ENCODE results near the gene FFAR1.

The FFAR1 gene

DNA sequence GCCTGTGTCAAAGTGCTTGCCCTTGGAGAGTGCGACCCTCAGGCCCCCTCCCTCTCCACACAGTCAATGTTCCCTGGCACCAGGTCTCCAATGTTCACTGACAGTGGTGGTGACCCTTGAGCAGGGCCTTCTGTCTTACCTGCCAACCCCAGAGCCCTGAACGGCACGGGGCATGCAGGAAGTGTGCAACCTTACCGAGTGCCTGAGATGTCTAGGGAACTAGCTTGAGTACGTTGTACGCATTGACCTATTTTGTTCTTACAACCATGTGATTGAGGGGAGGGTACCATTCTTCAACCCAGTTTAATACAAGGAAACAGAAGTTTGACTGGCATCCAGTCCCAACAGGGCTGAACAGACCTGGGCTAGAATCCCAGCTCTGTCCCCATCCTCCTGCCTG is 42.5 kb upstream of the FFAR1 start:
- TF ChIP-seq, protein P1, sequence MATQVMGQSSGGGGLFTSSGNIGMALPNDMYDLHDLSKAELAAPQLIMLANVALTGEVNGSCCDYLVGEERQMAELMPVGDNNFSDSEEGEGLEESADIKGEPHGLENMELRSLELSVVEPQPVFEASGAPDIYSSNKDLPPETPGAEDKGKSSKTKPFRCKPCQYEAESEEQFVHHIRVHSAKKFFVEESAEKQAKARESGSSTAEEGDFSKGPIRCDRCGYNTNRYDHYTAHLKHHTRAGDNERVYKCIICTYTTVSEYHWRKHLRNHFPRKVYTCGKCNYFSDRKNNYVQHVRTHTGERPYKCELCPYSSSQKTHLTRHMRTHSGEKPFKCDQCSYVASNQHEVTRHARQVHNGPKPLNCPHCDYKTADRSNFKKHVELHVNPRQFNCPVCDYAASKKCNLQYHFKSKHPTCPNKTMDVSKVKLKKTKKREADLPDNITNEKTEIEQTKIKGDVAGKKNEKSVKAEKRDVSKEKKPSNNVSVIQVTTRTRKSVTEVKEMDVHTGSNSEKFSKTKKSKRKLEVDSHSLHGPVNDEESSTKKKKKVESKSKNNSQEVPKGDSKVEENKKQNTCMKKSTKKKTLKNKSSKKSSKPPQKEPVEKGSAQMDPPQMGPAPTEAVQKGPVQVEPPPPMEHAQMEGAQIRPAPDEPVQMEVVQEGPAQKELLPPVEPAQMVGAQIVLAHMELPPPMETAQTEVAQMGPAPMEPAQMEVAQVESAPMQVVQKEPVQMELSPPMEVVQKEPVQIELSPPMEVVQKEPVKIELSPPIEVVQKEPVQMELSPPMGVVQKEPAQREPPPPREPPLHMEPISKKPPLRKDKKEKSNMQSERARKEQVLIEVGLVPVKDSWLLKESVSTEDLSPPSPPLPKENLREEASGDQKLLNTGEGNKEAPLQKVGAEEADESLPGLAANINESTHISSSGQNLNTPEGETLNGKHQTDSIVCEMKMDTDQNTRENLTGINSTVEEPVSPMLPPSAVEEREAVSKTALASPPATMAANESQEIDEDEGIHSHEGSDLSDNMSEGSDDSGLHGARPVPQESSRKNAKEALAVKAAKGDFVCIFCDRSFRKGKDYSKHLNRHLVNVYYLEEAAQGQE (IDR thresholded peaks at IDR 0.05; ENCODE audit: insufficient read depth in 1 of 2, low read depth in 2 of 2, low read length in 2 of 2) = no peak

DNA sequence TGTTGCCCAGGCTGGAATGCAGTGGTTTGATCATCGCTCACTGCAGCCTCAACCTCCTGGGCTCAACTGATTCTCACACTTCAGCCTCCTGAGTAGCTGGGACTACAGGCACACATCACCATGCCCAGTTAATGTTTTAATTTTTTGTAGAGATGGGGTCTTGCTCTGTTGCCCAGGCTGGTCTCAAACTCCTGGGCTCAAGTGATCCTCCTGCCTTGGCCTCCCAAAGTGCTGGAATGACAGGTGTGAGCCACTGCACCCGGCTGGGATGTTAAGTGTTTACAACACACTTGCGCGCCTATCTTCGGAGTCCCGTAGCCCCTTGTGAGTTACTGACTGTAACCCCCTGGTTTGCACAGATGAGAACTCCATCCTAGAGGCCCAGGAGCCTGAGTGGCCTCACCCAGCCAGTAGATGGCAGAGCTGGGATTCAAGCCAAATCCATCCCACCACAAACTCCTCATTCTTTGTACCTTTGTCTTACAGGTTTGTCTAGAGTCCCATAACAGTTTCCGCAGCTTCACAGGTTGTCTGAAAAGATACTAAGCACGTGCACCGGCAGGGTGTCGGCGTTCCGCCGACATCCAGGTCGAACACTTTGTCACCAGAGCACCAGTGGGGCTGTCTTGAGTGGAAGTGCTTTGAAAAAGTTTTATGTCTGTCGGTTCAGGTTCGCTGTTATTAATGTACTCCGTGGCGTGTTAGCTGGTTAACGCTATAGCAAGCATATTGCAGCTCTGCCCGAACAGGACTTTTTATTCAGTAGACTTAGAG is 41.0 kb upstream of the FFAR1 start:
- TF ChIP-seq FOXP2 (optimal IDR thresholded peaks at IDR 0.05; ENCODE audit: borderline replicate concordance, extremely low read depth, extremely low read length, insufficient read depth) (no peak), SIN3A (IDR thresholded peaks at IDR 0.05; ENCODE audit: borderline replicate concordance, insufficient read depth, low read length) (no peak), TAF1 (IDR thresholded peaks at IDR 0.05; ENCODE audit: borderline replicate concordance, insufficient read depth, low read length) (no peak), POLR2AphosphoS5 (IDR thresholded peaks at IDR 0.05; ENCODE audit: low read depth, low read length) (no peak)
- TF ChIP-seq, protein P1 (IDR thresholded peaks at IDR 0.05; ENCODE audit: insufficient read depth in 1 of 2, low read depth in 2 of 2, low read length in 2 of 2) = no peak

DNA sequence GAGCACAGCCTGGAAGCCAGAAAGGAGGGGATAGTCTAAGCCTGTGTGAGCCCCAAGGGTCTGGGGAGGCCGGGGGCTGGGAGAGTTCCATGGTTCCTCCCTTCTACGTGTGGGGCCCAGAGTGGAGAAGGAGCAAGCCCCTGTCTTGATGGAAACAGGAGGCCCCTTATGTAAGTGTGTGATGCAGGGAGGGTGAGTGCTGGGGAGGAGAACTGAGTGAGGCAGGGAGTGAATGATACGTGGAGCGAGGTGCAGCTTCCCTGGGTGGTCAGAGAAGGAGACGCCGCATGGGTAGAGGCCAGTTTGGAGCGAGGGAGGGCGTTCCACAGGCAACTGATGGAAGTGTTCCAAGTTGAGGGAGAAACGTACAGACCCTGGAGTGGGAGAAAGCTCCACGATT is 39.8 kb upstream of the FFAR1 start:
- no peak for TF ChIP-seq SIN3A (IDR thresholded peaks at IDR 0.05; ENCODE audit: borderline replicate concordance, insufficient read depth, low read length)
- TF ChIP-seq TAF1 (IDR thresholded peaks at IDR 0.05; ENCODE audit: borderline replicate concordance, insufficient read depth, low read length) = no peak
- TF ChIP-seq FOXP2 (optimal IDR thresholded peaks at IDR 0.05; ENCODE audit: borderline replicate concordance, extremely low read depth, extremely low read length, insufficient read depth) = no peak
- TF ChIP-seq, protein P1 (IDR thresholded peaks at IDR 0.05; ENCODE audit: insufficient read depth in 1 of 2, low read depth in 2 of 2, low read length in 2 of 2) = no peak
- no peak for TF ChIP-seq POLR2AphosphoS5 (IDR thresholded peaks at IDR 0.05; ENCODE audit: low read depth, low read length)

DNA sequence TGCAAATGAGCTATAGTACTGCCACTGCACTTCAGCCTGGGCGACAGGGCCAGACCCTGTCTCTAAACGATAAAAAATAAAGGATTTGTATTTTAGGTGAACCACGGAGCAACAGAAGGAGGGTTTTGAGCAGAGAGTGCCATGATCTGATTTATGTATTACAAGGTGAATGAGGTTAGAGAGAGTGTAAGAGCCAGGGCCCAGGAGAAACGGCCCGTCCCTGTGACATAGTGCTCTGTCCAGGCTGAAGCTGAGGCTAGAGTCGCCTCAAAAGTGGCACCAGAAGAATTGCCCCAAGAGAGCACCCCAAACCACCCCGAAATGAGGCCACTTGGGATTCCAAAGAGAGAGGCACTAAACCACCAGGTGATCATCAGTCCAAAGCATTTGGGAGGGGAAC is 38.8 kb upstream of the FFAR1 start:
- TF ChIP-seq POLR2AphosphoS5 (IDR thresholded peaks at IDR 0.05; ENCODE audit: low read depth, low read length) (no peak), FOXP2 (optimal IDR thresholded peaks at IDR 0.05; ENCODE audit: borderline replicate concordance, extremely low read depth, extremely low read length, insufficient read depth) (no peak), SIN3A (IDR thresholded peaks at IDR 0.05; ENCODE audit: borderline replicate concordance, insufficient read depth, low read length) (no peak), TAF1 (IDR thresholded peaks at IDR 0.05; ENCODE audit: borderline replicate concordance, insufficient read depth, low read length) (no peak)
- TF ChIP-seq, protein P1 (IDR thresholded peaks at IDR 0.05; ENCODE audit: insufficient read depth in 1 of 2, low read depth in 2 of 2, low read length in 2 of 2) = no peak
